GM23338 (cell line): ENCODE data around the gene SMARCA2.

Experiments
- EZH2 ChIP-seq: fragments of 200-600 bp; sonication (generic); IDR thresholded peaks from one replicate; pipeline ENCODE4 v1.8.0; 2017; ENCODE audit warnings: antibody characterized with exemption, mild to moderate bottlenecking, low read depth; ENCODE audit not compliant: unreplicated experiment
- EZH2phosphoT487 ChIP-seq: fragments of 200-600 bp; sonication (generic); IDR thresholded peaks from one replicate; pipeline ENCODE4 v1.8.1; 2018; ENCODE audit warnings: antibody characterized with exemption; ENCODE audit not compliant: unreplicated experiment
- JUNB ChIP-seq: IDR thresholded peaks from one replicate; pipeline ENCODE4 v1.6.1; 2016; ENCODE audit warnings: antibody characterized with exemption; ENCODE audit not compliant: unreplicated experiment
- POLR2AphosphoS5 ChIP-seq: IDR thresholded peaks from 2 replicates; pipeline ENCODE4 v1.6.1; 2016; ENCODE audit warnings: antibody characterized with exemption, low read depth
- TF ChIP-seq, protein P1 (sequence below), 2 experiments: fragments of 200-600 bp in 1 of 2; sonication (generic) in 1 of 2; conservative IDR thresholded peaks; 2 replicates each; pipeline versions ENCODE4 v1.5.1 to v1.6.1; 2016 to 2017; ENCODE audit warnings: antibody characterized with exemption in 2 of 2, low read depth in 2 of 2, mild to moderate bottlenecking in 2 of 2, moderate library complexity in 1 of 2

DNA sequence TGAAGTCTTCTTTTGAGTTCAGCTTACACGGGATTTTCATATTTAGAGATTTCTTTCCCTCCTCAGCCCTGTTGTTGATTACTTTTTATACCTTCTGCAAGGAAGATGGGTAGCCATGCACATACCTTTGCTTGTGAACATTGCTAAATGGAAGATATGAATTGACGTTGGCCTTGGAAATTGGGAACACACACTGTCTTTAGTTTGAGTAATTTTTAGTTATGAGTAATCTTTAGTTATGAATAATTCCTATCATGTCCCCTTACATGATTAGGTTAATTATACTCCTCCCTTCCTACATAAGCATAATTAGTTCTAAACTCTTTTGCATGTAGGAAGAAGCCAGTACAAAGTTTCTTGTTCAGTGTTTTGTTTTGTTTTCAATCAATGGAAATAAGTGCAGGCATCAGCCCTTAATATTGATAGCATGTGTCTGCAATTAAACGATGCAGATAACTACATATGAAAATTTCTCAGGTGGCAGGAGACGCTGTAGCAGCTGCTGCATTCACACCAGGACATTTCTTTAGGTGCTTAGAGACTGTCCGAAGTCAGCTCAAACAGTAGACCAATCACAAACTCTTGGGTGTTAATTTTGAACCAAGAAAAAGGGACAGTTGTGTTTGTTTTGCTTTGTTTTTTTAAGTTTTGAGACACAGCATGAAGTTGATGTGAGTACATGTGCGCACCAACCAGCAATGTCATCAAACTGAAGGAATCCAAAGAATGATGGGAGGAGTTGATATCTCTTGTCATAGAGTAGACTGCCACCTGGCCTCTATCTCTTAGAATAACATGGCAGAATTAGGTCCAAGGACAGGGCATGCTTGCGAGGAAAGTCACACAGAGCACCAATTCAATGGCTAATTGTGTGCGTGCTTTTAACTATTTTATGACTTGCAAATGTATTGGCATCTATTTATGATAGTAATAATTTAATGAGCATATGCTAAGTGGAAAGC lies 51.4 kb downstream of the SMARCA2 start:
- TF ChIP-seq, protein P1, sequence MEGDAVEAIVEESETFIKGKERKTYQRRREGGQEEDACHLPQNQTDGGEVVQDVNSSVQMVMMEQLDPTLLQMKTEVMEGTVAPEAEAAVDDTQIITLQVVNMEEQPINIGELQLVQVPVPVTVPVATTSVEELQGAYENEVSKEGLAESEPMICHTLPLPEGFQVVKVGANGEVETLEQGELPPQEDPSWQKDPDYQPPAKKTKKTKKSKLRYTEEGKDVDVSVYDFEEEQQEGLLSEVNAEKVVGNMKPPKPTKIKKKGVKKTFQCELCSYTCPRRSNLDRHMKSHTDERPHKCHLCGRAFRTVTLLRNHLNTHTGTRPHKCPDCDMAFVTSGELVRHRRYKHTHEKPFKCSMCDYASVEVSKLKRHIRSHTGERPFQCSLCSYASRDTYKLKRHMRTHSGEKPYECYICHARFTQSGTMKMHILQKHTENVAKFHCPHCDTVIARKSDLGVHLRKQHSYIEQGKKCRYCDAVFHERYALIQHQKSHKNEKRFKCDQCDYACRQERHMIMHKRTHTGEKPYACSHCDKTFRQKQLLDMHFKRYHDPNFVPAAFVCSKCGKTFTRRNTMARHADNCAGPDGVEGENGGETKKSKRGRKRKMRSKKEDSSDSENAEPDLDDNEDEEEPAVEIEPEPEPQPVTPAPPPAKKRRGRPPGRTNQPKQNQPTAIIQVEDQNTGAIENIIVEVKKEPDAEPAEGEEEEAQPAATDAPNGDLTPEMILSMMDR (conservative IDR thresholded peaks at IDR 0.05; ENCODE audit: low read depth in 2 of 2): peak; percentile 56 to 69
- TF ChIP-seq EZH2 (no peak), EZH2phosphoT487 (no peak), POLR2AphosphoS5 (no peak), JUNB (no peak)
